ENCODE data around the gene ZNF491.

ZNF491 gene

GRCh38 chr19:11754663-11755062, 43.7 kb upstream of the ZNF491 start:
- Histone ChIP-seq H3K4me2 (ENCODE audit: low read length) (no peak overlapping the region), H4K20me1 (ENCODE audit: insufficient read depth, low read length) (no peaks in the 10 kb centered on the region), H3K9ac (ENCODE audit: low read length) (no peak overlapping the region), H3K27ac (ENCODE audit: low read length) (no peak overlapping the region), H3K4me3 (ENCODE audit: low read length) (no peak overlapping the region), H3K79me2 (ENCODE audit: low read length) (no peaks in the 10 kb centered on the region), H3K4me1 (ENCODE audit: low read length) (no peaks in the 10 kb centered on the region), H3K27me3 (ENCODE audit: low read depth, low read length) (no peaks in the 10 kb centered on the region), H2AFZ (ENCODE audit: low read depth, low read length) (no peak overlapping the region), H3K36me3 (replicated peaks; ENCODE audit: low read depth, low read length) (no peaks in the 10 kb centered on the region), H3K9me3 (ENCODE audit: insufficient read depth, low read length) (peaks cover 17% of the 10 kb centered on the region; the same call in 1 of the 2 replicates)
- TF ChIP-seq CTCF (IDR thresholded peaks at IDR 0.05; ENCODE audit: low read depth, low read length), result no peak
- TF ChIP-seq EZH2phosphoT487 (IDR thresholded peaks at IDR 0.05; ENCODE audit: low read depth), result no peak

- H3K9ac ChIP-seq (ENCODE audit: low read length), result no peak overlapping the region
- no peak overlapping the region for H3K4me3 ChIP-seq (ENCODE audit: low read length)
- H3K4me2 ChIP-seq (ENCODE audit: low read length), result no peak overlapping the region
- no peaks in the 10 kb centered on the region for H4K20me1 ChIP-seq (ENCODE audit: insufficient read depth, low read length)
- H3K27me3 ChIP-seq (ENCODE audit: low read depth, low read length), result no peaks in the 10 kb centered on the region
- no peak overlapping the region for H2AFZ ChIP-seq (ENCODE audit: low read depth, low read length)
- H3K27ac ChIP-seq (ENCODE audit: low read length), result no peak overlapping the region
- peaks cover 14% of the 10 kb centered on the region; the same call in 1 of the 2 replicates for H3K9me3 ChIP-seq (ENCODE audit: insufficient read depth, low read length)
- no peaks in the 10 kb centered on the region for H3K36me3 ChIP-seq (replicated peaks; ENCODE audit: low read depth, low read length)
- no peak for TF ChIP-seq CTCF (IDR thresholded peaks at IDR 0.05; ENCODE audit: low read depth, low read length)
- no peak for TF ChIP-seq EZH2phosphoT487 (IDR thresholded peaks at IDR 0.05; ENCODE audit: low read depth)
- H3K4me1 ChIP-seq (ENCODE audit: low read length), result no peaks in the 10 kb centered on the region
- no peaks in the 10 kb centered on the region for H3K79me2 ChIP-seq (ENCODE audit: low read length)
Observed at GRCh38 chr19:11756965-11757364, 41.4 kb upstream of the ZNF491 start.

- Histone ChIP-seq H3K27me3 (ENCODE audit: low read depth, low read length) (no peaks in the 10 kb centered on the region), H3K4me3 (ENCODE audit: low read length) (no peak overlapping the region), H4K20me1 (ENCODE audit: insufficient read depth, low read length) (no peaks in the 10 kb centered on the region), H2AFZ (ENCODE audit: low read depth, low read length) (no peak overlapping the region), H3K27ac (ENCODE audit: low read length) (no peak overlapping the region), H3K36me3 (replicated peaks; ENCODE audit: low read depth, low read length) (no peaks in the 10 kb centered on the region), H3K4me2 (ENCODE audit: low read length) (no peak overlapping the region), H3K4me1 (ENCODE audit: low read length) (no peaks in the 10 kb centered on the region), H3K9me3 (ENCODE audit: insufficient read depth, low read length) (peaks cover 14% of the 10 kb centered on the region), H3K79me2 (ENCODE audit: low read length) (no peaks in the 10 kb centered on the region), H3K9ac (ENCODE audit: low read length) (no peak overlapping the region)
- TF ChIP-seq CTCF (IDR thresholded peaks at IDR 0.05; ENCODE audit: low read depth, low read length) (no peak), EZH2phosphoT487 (IDR thresholded peaks at IDR 0.05; ENCODE audit: low read depth) (no peak)
Observed at GRCh38 chr19:11759805-11760204, 38.5 kb upstream of the ZNF491 start.

- Histone ChIP-seq H2AFZ (ENCODE audit: low read depth, low read length) (no peak overlapping the region), H3K9ac (ENCODE audit: low read length) (no peak overlapping the region), H3K79me2 (ENCODE audit: low read length) (peaks cover 10% of the 10 kb centered on the region), H4K20me1 (ENCODE audit: insufficient read depth, low read length) (no peaks in the 10 kb centered on the region), H3K27ac (ENCODE audit: low read length) (no peak overlapping the region), H3K9me3 (ENCODE audit: insufficient read depth, low read length) (no peaks in the 10 kb centered on the region; the same call in 1 of the 2 replicates), H3K4me3 (ENCODE audit: low read length) (no peak overlapping the region), H3K4me2 (ENCODE audit: low read length) (no peak overlapping the region; the same call in 1 of the 2 replicates), H3K4me1 (ENCODE audit: low read length) (peaks cover 7% of the 10 kb centered on the region), H3K36me3 (replicated peaks; ENCODE audit: low read depth, low read length) (no peaks in the 10 kb centered on the region), H3K27me3 (ENCODE audit: low read depth, low read length) (no peaks in the 10 kb centered on the region)
- no peak for TF ChIP-seq CTCF (IDR thresholded peaks at IDR 0.05; ENCODE audit: low read depth, low read length)
- no peak for TF ChIP-seq EZH2phosphoT487 (IDR thresholded peaks at IDR 0.05; ENCODE audit: low read depth)
Observed at GRCh38 chr19:11763117-11763516, 35.2 kb upstream of the ZNF491 start.

All from OCI-LY3 (cell line).